Fibroblast of villous mesenchyme (primary cell): ENCODE data around the gene SLC22A7. TPM values are rescaled to one million over a fixed set of nuclear protein-coding genes. Genes with fewer than 3 reads are reported as not detected.
"Not testable (repeated sequence)": the region's sequence is repeated elsewhere in the genome, so short reads cannot be mapped to it uniquely, and the experiment has no call there.

Source experiments
- DNase-seq: peaks from one replicate; pipeline ENCODE4 v3.0.0-alpha.2; 2010; ENCODE audit warnings: low read depth
- H3K4me3 ChIP-seq: 2 replicates; pipeline ENCODE4 v1.5.1; 2011; ENCODE audit warnings: low read depth, mild to moderate bottlenecking, low read length
- CTCF ChIP-seq: IDR thresholded peaks from 2 replicates; pipeline ENCODE4 v1.5.1; 2012; ENCODE audit warnings: low read depth, mild to moderate bottlenecking, low read length; ENCODE audit not compliant: insufficient read depth
- small RNA-seq: library from RNA; depleted of rRNA; stranded (forward); fragments of <200 nt; gene quantifications from one replicate; pipeline ENCODE3, GENCODE V24; 2012
- total RNA-seq: library from RNA; depleted of rRNA; stranded (reverse); fragments of >200 nt; gene quantifications from 2 replicates; pipeline ENCODE4 v1.2.3, GENCODE V29; 2012

The SLC22A7 gene
- total RNA-seq, 1 donor, result not detected

- DNase-seq, result no peak
- no peak overlapping the region for H3K4me3 ChIP-seq
- no peak for TF ChIP-seq CTCF
These were observed 41.1 kb downstream of the SLC22A7 start for GRCh38 chr6:43339168-43339567.

GRCh38 chr6:43346243-43346642, 48.2 kb downstream of the SLC22A7 start:
- not testable (repeated sequence) for H3K4me3 ChIP-seq, DNase-seq

- H3K4me3 ChIP-seq, result no peak overlapping the region
- DNase-seq, result no peak
- no peak for TF ChIP-seq CTCF
These were observed 49.0 kb downstream of the SLC22A7 start for GRCh38 chr6:43347021-43347420.

- no peak overlapping the region for H3K4me3 ChIP-seq
- no peak for TF ChIP-seq CTCF
- DNase-seq, result no peak
These were observed 49.4 kb downstream of the SLC22A7 start for GRCh38 chr6:43347444-43347843.

- DNase-seq, H3K4me3 ChIP-seq: not testable (repeated sequence)
These were observed 53.9 kb downstream of the SLC22A7 start for GRCh38 chr6:43351951-43352350.

Small RNA genes lying within 50 kb of the gene (small RNA-seq; reads per million reads assigned to genes)
- not detected for gene RPL12P47

Other genes starting within 250 kb of the SLC22A7 start
- gene CUL7, start 244.4 kb upstream of the SLC22A7 start, total RNA-seq, result 46.1 and 54.8 TPM in 2 replicates
- gene MRPL2, start 238.8 kb upstream of the SLC22A7 start, total RNA-seq, result 20.7 and 23.8 TPM in 2 replicates
- 16.0 and 16.1 TPM in 2 replicates for gene KLC4, start 238.6 kb upstream of the SLC22A7 start, total RNA-seq
- gene PTK7, start 221.9 kb upstream of the SLC22A7 start, total RNA-seq, result 191 and 199 TPM in 2 replicates
- 36.4 and 43.6 TPM in 2 replicates for gene SRF, start 127.0 kb upstream of the SLC22A7 start, total RNA-seq
- gene CUL9, start 116.1 kb upstream of the SLC22A7 start, total RNA-seq, result 23.3 and 27.7 TPM in 2 replicates
- gene DNPH1, start 68.8 kb upstream of the SLC22A7 start, total RNA-seq, result 21.6 and 41.9 TPM in 2 replicates
- not detected in 2 replicates for gene TTBK1, start 54.8 kb upstream of the SLC22A7 start, total RNA-seq
- not detected in 2 replicates for gene CRIP3, start 10.6 kb downstream of the SLC22A7 start, total RNA-seq
- 10.3 and 12.5 TPM in 2 replicates for gene ZNF318, start 71.4 kb downstream of the SLC22A7 start, total RNA-seq
- gene ABCC10, start 129.3 kb downstream of the SLC22A7 start, total RNA-seq, result 31.1 and 33.8 TPM in 2 replicates
- 0.64 and 1.7 TPM in 2 replicates for gene DLK2, start 157.3 kb downstream of the SLC22A7 start, total RNA-seq
- 13.4 and 13.9 TPM in 2 replicates for gene TJAP1, start 179.3 kb downstream of the SLC22A7 start, total RNA-seq
- under 0.01 TPM in 2 replicates for gene LRRC73, start 212.1 kb downstream of the SLC22A7 start, total RNA-seq
- gene YIPF3, start 218.7 kb downstream of the SLC22A7 start, total RNA-seq, result 57.3 and 92.8 TPM in 2 replicates
- gene POLR1C, start 218.8 kb downstream of the SLC22A7 start, total RNA-seq, result 28.5 and 35.8 TPM in 2 replicates